HEK293T (cell line): ENCODE results near the gene DGKQ.

ENCODE experiments used
- BHLHE40 ChIP-seq: fragments of 450-650 bp; IDR thresholded peaks from 2 replicates; pipeline ENCODE4 v1.6.1; 2016; ENCODE audit warnings: mild to moderate bottlenecking, moderate library complexity, borderline replicate concordance
- ELF4 ChIP-seq: fragments of 450-650 bp; IDR thresholded peaks from 2 replicates; pipeline ENCODE4 v1.6.1; 2017; ENCODE audit warnings: antibody characterized with exemption
- FOXK2 ChIP-seq: fragments of 450-650 bp; IDR thresholded peaks from 2 replicates; pipeline ENCODE4 v1.6.1; 2016; ENCODE audit warnings: mild to moderate bottlenecking
- FOXM1 ChIP-seq: fragments of 450-650 bp; IDR thresholded peaks from 2 replicates; pipeline ENCODE4 v1.6.1; 2017; ENCODE audit warnings: mild to moderate bottlenecking, borderline replicate concordance
- HDGF ChIP-seq: fragments of 450-650 bp; IDR thresholded peaks from 2 replicates; pipeline ENCODE4 v1.6.1; 2017; ENCODE audit warnings: antibody characterized with exemption, borderline replicate concordance
- LEF1 ChIP-seq: fragments of 450-650 bp; IDR thresholded peaks from 2 replicates; pipeline ENCODE4 v1.6.1; 2017; ENCODE audit warnings: mild to moderate bottlenecking, borderline replicate concordance
- NFRKB ChIP-seq: fragments of 450-650 bp; IDR thresholded peaks from 2 replicates; pipeline ENCODE4 v1.6.1; 2016; ENCODE audit warnings: mild to moderate bottlenecking, moderate library complexity
- SP1 ChIP-seq: fragments of 450-650 bp; IDR thresholded peaks from 2 replicates; pipeline ENCODE4 v1.6.1; 2017
- SUZ12 ChIP-seq: fragments of 450-650 bp; IDR thresholded peaks from 2 replicates; pipeline ENCODE4 v1.6.1; 2016; ENCODE audit warnings: mild to moderate bottlenecking
- TARDBP ChIP-seq: fragments of 450-650 bp; IDR thresholded peaks from 2 replicates; pipeline ENCODE4 v1.6.1; 2016

GRCh38 chr4:956531-957230 is 16.7 kb downstream of the DGKQ start:
- TF ChIP-seq SP1 (no peak), BHLHE40 (no peak), FOXK2 (no peak), TARDBP (no peak), ELF4 (no peak), HDGF (no peak), NFRKB (no peak), FOXM1 (no peak), SUZ12 (no peak), LEF1 (no peak)
